HG03196 (cell line): ENCODE results near the gene EPHA1.

Experiments
- ATAC-seq: cut with Tn5 transposase; IDR thresholded peaks from one replicate; pipeline ENCODE4 v1.9.1; 2021; ENCODE audit not compliant: unreplicated experiment

EPHA1 gene

GRCh38 chr7:143390104-143390772 lies 18.4 kb downstream of the EPHA1 start:
- ATAC-seq = no peak

GRCh38 chr7:143389316-143390103 lies 19.1 kb downstream of the EPHA1 start:
- no peak for ATAC-seq

- no peak for ATAC-seq
These were observed 20.1 kb downstream of the EPHA1 start for GRCh38 chr7:143388491-143389101.

- no peak for ATAC-seq
These were observed 20.6 kb downstream of the EPHA1 start for GRCh38 chr7:143388051-143388450.

- no peak for ATAC-seq
These were observed 21.3 kb downstream of the EPHA1 start for GRCh38 chr7:143387156-143387975.

- ATAC-seq = no peak
These were observed 22.5 kb downstream of the EPHA1 start for GRCh38 chr7:143385891-143386781.

- ATAC-seq = no peak
These were observed 23.7 kb downstream of the EPHA1 start for GRCh38 chr7:143384661-143385631.

- no peak for ATAC-seq
These were observed 24.5 kb downstream of the EPHA1 start for GRCh38 chr7:143384148-143384547.

- no peak for ATAC-seq
These were observed 25.1 kb downstream of the EPHA1 start for GRCh38 chr7:143383642-143383957.

GRCh38 chr7:143382791-143383641 lies 25.6 kb downstream of the EPHA1 start:
- ATAC-seq = no peak

- no peak for ATAC-seq
These were observed 26.4 kb downstream of the EPHA1 start for GRCh38 chr7:143382126-143382790.

GRCh38 chr7:143381427-143382125 lies 27.1 kb downstream of the EPHA1 start:
- peak; percentile 13 for ATAC-seq

GRCh38 chr7:143380646-143381426 lies 27.8 kb downstream of the EPHA1 start, which contains the start of gene ZYX:
TSS of gene ZYX (plus strand) at chr7:143381345. CDS start at chr7:143381572, 227 bp downstream.
- ATAC-seq = peak; percentile 76

- peak; percentile 48 for ATAC-seq
These were observed 28.4 kb downstream of the EPHA1 start for GRCh38 chr7:143380260-143380645.

GRCh38 chr7:143379611-143380259 lies 28.9 kb downstream of the EPHA1 start:
- peak; percentile 1 for ATAC-seq

GRCh38 chr7:143376396-143376795 lies 32.3 kb downstream of the EPHA1 start:
- no peak for ATAC-seq
